Hepatocyte (in vitro differentiated cells): ENCODE measurements around the gene GIPC1.

Experiments
- EZH2 ChIP-seq: fragments of 200-600 bp; sonication (generic); IDR thresholded peaks from 2 replicates; pipeline ENCODE4 v1.6.1; 2016; ENCODE audit warnings: antibody characterized with exemption, mild to moderate bottlenecking, borderline replicate concordance
- TF ChIP-seq, protein P1 (sequence below): fragments of 200-600 bp; sonication (generic); IDR thresholded peaks from 2 replicates; pipeline ENCODE4 v1.5.1; 2016; ENCODE audit warnings: antibody characterized with exemption, mild to moderate bottlenecking; ENCODE audit not compliant: poor library complexity

DNA sequence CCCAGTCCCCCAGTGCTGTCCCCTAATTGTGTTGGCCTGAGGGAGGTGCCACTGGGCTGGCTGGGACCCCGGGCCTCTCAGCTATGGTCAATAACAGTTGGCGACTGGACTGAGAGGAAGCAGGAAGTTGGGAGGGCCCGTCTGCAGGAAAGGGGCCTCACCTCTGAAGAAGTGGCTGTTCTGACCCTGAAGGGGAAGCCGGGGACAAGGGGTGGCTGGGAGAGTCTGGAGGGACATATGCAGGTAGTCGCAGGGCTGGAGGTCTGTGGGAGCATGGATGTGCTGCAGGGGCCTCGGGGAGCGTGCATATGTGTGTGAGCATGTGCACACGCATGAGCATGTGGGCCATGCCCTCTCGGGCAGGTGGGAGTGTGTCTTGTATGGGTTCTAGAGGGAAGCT, 56.9 kb downstream of the GIPC1 start:
- TF ChIP-seq, protein P1, sequence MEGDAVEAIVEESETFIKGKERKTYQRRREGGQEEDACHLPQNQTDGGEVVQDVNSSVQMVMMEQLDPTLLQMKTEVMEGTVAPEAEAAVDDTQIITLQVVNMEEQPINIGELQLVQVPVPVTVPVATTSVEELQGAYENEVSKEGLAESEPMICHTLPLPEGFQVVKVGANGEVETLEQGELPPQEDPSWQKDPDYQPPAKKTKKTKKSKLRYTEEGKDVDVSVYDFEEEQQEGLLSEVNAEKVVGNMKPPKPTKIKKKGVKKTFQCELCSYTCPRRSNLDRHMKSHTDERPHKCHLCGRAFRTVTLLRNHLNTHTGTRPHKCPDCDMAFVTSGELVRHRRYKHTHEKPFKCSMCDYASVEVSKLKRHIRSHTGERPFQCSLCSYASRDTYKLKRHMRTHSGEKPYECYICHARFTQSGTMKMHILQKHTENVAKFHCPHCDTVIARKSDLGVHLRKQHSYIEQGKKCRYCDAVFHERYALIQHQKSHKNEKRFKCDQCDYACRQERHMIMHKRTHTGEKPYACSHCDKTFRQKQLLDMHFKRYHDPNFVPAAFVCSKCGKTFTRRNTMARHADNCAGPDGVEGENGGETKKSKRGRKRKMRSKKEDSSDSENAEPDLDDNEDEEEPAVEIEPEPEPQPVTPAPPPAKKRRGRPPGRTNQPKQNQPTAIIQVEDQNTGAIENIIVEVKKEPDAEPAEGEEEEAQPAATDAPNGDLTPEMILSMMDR = no peak
- no peak for TF ChIP-seq EZH2
